SK-N-SH treated with all-trans-retinoic acid at 6 μM for 48 hours (cell line): ENCODE results near the gene EBF4.

Experiments
- ATAC-seq: fragments of 200-7000 bp; cut with Tn5 transposase; 3 replicates; pipeline ENCODE4 v1.9.1; 2020; ENCODE audit warnings: mild to moderate bottlenecking, moderate library complexity
- ARNTL ChIP-seq: fragments of 450-650 bp; formaldehyde crosslinking; IDR thresholded peaks from 2 replicates; pipeline ENCODE4 v1.5.0; 2020; ENCODE audit warnings: low read depth, mild to moderate bottlenecking, moderate library complexity, borderline replicate concordance
- BACH2 ChIP-seq: fragments of 250-450 bp; sonication (Bioruptor Pico); IDR thresholded peaks from 2 replicates; pipeline ENCODE4 v1.9.0; 2021; ENCODE audit warnings: mild to moderate bottlenecking, borderline replicate concordance
- CREB5 ChIP-seq: fragments of 250-450 bp; sonication (Bioruptor Pico); IDR thresholded peaks from 2 replicates; pipeline ENCODE4 v1.5.1; 2020; ENCODE audit warnings: low read depth, mild to moderate bottlenecking, moderate library complexity
- CSDC2 ChIP-seq: fragments of 250-450 bp; sonication (Bioruptor Pico); IDR thresholded peaks from 2 replicates; pipeline ENCODE4 v1.5.0; 2020; ENCODE audit warnings: mild to moderate bottlenecking, moderate library complexity
- CSRNP3 ChIP-seq: fragments of 250-450 bp; sonication (Bioruptor Pico); IDR thresholded peaks from 2 replicates; pipeline ENCODE4 v1.5.1; 2021; ENCODE audit warnings: mild to moderate bottlenecking, moderate library complexity
- ESRRG ChIP-seq: fragments of 250-450 bp; sonication (Bioruptor Pico); IDR thresholded peaks from 2 replicates; pipeline ENCODE4 v1.6.1; 2021; ENCODE audit warnings: mild to moderate bottlenecking
- GLIS3 ChIP-seq: fragments of 250-450 bp; sonication (Bioruptor Pico); IDR thresholded peaks from 2 replicates; pipeline ENCODE4 v1.5.0; 2020; ENCODE audit warnings: mild to moderate bottlenecking, moderate library complexity
- ISL1 ChIP-seq: fragments of 250-450 bp; sonication (Bioruptor Pico); IDR thresholded peaks from 2 replicates; pipeline ENCODE4 v2.1.2; 2022; ENCODE audit warnings: mild to moderate bottlenecking, moderate library complexity
- OSR1 ChIP-seq: fragments of 250-450 bp; sonication (Bioruptor Pico); IDR thresholded peaks from 2 replicates; pipeline ENCODE4 v1.8.0; 2022; ENCODE audit warnings: moderate library complexity, mild to moderate bottlenecking, inconsistent platforms
- POU6F1 ChIP-seq: fragments of 250-450 bp; sonication (Bioruptor Pico); IDR thresholded peaks from 2 replicates; pipeline ENCODE4 v1.8.0; 2021; ENCODE audit warnings: low read depth, mild to moderate bottlenecking, moderate library complexity, borderline replicate concordance
- PPARA ChIP-seq: fragments of 250-450 bp; sonication (Bioruptor Pico); IDR thresholded peaks from 2 replicates; pipeline ENCODE4 v1.5.0; 2020; ENCODE audit warnings: mild to moderate bottlenecking, borderline replicate concordance
- RARB ChIP-seq: fragments of 250-450 bp; sonication (Bioruptor Pico); IDR thresholded peaks from 2 replicates; pipeline ENCODE4 v1.8.0; 2021; ENCODE audit warnings: mild to moderate bottlenecking, moderate library complexity
- SNAI2 ChIP-seq: fragments of 250-450 bp; sonication (Bioruptor Pico); IDR thresholded peaks from 2 replicates; pipeline ENCODE4 v1.5.0; 2020; ENCODE audit warnings: mild to moderate bottlenecking, moderate library complexity
- TCF4 ChIP-seq: fragments of 250-450 bp; sonication (Bioruptor Pico); IDR thresholded peaks from 2 replicates; pipeline ENCODE4 v1.8.0; 2021; ENCODE audit warnings: mild to moderate bottlenecking, moderate library complexity, borderline replicate concordance
- TOX ChIP-seq: fragments of 250-450 bp; sonication (Bioruptor Pico); IDR thresholded peaks from 2 replicates; pipeline ENCODE4 v1.8.0; 2021; ENCODE audit warnings: mild to moderate bottlenecking, moderate library complexity, borderline replicate concordance
- TSHZ2 ChIP-seq: fragments of 250-450 bp; sonication (Bioruptor Pico); IDR thresholded peaks from 2 replicates; pipeline ENCODE4 v1.5.0; 2020; ENCODE audit warnings: mild to moderate bottlenecking, moderate library complexity
- ZC3H10 ChIP-seq: fragments of 250-450 bp; sonication (Bioruptor Pico); IDR thresholded peaks from 2 replicates; pipeline ENCODE4 v1.5.1; 2021; ENCODE audit warnings: mild to moderate bottlenecking, moderate library complexity
- ZFP3 ChIP-seq: fragments of 250-450 bp; sonication (Bioruptor Pico); IDR thresholded peaks from 2 replicates; pipeline ENCODE4 v1.5.0; 2020; ENCODE audit warnings: mild to moderate bottlenecking, moderate library complexity
- ZFP30 ChIP-seq: fragments of 450-650 bp; formaldehyde crosslinking; IDR thresholded peaks from 2 replicates; pipeline ENCODE4 v1.5.0; 2022; ENCODE audit warnings: mild to moderate bottlenecking, moderate library complexity
- ZNF565 ChIP-seq: fragments of 450-650 bp; formaldehyde crosslinking; conservative IDR thresholded peaks from 2 replicates; pipeline ENCODE4 v1.5.0; 2020; ENCODE audit warnings: low read depth, mild to moderate bottlenecking, moderate library complexity
- ZNF70 ChIP-seq: fragments of 450-650 bp; formaldehyde crosslinking; IDR thresholded peaks from 2 replicates; pipeline ENCODE4 v1.5.0; 2020; ENCODE audit warnings: mild to moderate bottlenecking, moderate library complexity
- ZNF8 ChIP-seq: fragments of 450-650 bp; formaldehyde crosslinking; IDR thresholded peaks from 2 replicates; pipeline ENCODE4 v1.5.0; 2020; ENCODE audit warnings: mild to moderate bottlenecking, moderate library complexity

Gene EBF4

GRCh38 chr20:2762578-2763131 is 70.1 kb downstream of the EBF4 start:
- no peak for ATAC-seq
- TF ChIP-seq GLIS3 (CRISPR knock-in tag) (no peak), ZFP30 (CRISPR knock-in tag) (no peak), CREB5 (CRISPR knock-in tag) (no peak), TCF4 (no peak), TOX (CRISPR knock-in tag) (no peak), POU6F1 (no peak), ZNF70 (CRISPR knock-in tag) (no peak), CSDC2 (CRISPR knock-in tag) (no peak), ESRRG (CRISPR knock-in tag) (no peak), ZC3H10 (CRISPR knock-in tag) (no peak)
- TF ChIP-seq, all 23 proteins: peak for 0

- ATAC-seq, result peak; percentile 19; the same call in 2 of the 3 replicates
- TF ChIP-seq TCF4 (no peak), ESRRG (CRISPR knock-in tag) (no peak), SNAI2 (CRISPR knock-in tag) (no peak), GLIS3 (CRISPR knock-in tag) (no peak), TSHZ2 (CRISPR knock-in tag) (no peak), ZNF70 (CRISPR knock-in tag) (no peak), ZFP3 (no peak), TOX (CRISPR knock-in tag) (no peak), OSR1 (CRISPR knock-in tag) (no peak), ZC3H10 (CRISPR knock-in tag) (no peak)
Measured at GRCh38 chr20:2763186-2763585, 70.6 kb downstream of the EBF4 start.

GRCh38 chr20:2767768-2768631 is 75.4 kb downstream of the EBF4 start:
- ATAC-seq, result peak; percentile 90
- TF ChIP-seq ZC3H10 (CRISPR knock-in tag) (no peak), BACH2 (CRISPR knock-in tag) (no peak), CSRNP3 (CRISPR knock-in tag) (no peak), POU6F1 (no peak), ZFP3 (no peak), TOX (CRISPR knock-in tag) (no peak), ARNTL (CRISPR knock-in tag) (no peak), OSR1 (CRISPR knock-in tag) (no peak), PPARA (CRISPR knock-in tag) (no peak), RARB (CRISPR knock-in tag) (no peak), GLIS3 (CRISPR knock-in tag) (no peak), ISL1 (CRISPR knock-in tag) (no peak), CREB5 (CRISPR knock-in tag) (no peak), TSHZ2 (CRISPR knock-in tag) (no peak), TCF4 (no peak), ZNF8 (CRISPR knock-in tag) (no peak), ZNF565 (no peak)
